Mesothelial cell of epicardium (in vitro differentiated cells): ENCODE results near the gene RCOR3. TPM values are rescaled to one million over a fixed set of nuclear protein-coding genes. Genes with fewer than 3 reads are reported as not detected.
"Not testable (repeated sequence)": the region's sequence is repeated elsewhere in the genome, so short reads cannot be mapped to it uniquely, and the experiment has no call there.

Experiments used
- DNase-seq, 2 experiments: peaks; one replicate each; pipeline ENCODE4 v3.0.0; 2021; ENCODE audit warnings: low spot score in 2 of 2; ENCODE audit not compliant: unreplicated experiment in 2 of 2
- H3K27ac Mint-ChIP-seq: 2 replicates; pipeline ENCODE4 v1.8.0; 2021; ENCODE audit warnings: mixed read lengths
- H3K27me3 Mint-ChIP-seq: 2 replicates; pipeline ENCODE4 v1.8.0; 2021; ENCODE audit warnings: low read depth, mixed read lengths
- H3K36me3 Mint-ChIP-seq: 2 replicates; pipeline ENCODE4 v1.8.0; 2021; ENCODE audit warnings: mixed read lengths
- H3K4me1 Mint-ChIP-seq: 2 replicates; pipeline ENCODE4 v1.8.0; 2021; ENCODE audit warnings: mixed read lengths
- H3K4me3 Mint-ChIP-seq: 2 replicates; pipeline ENCODE4 v1.8.0; 2021; ENCODE audit warnings: mild to moderate bottlenecking, moderate library complexity, mixed read lengths
- H3K9me3 Mint-ChIP-seq: 2 replicates; pipeline ENCODE4 v1.8.0; 2021; ENCODE audit warnings: mixed read lengths
- CTCF ChIP-seq: fragments of 200-600 bp; sonication (generic); IDR thresholded peaks from one replicate; pipeline ENCODE4 v1.5.0; 2021; ENCODE audit warnings: antibody characterized with exemption; ENCODE audit not compliant: unreplicated experiment
- total RNA-seq: library from RNA; stranded (reverse); gene quantifications from 3 replicates; pipeline ENCODE4 v1.2.1, GENCODE V29; 2021

Gene RCOR3
- total RNA-seq, 1 donor from 2014 or later: 78.7 TPM

DNA sequence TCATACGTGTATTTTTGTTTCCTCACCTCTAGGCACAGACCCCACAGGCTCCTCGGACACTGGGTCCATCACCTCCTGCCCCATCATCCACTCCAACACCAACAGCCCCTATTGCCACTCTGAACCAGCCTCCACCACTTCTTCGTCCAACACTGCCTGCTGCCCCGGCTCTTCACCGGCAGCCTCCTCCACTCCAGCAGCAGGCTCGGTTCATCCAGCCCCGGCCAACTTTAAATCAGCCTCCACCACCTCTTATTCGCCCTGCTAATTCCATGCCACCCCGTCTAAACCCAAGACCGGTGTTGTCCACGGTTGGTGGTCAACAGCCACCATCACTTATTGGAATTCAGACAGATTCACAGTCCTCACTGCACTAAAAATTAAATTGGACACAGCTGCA lies 54.2 kb downstream of the RCOR3 start:
- H3K9me3 Mint-ChIP-seq: no peaks in the 10 kb centered on the region
- H3K27me3 Mint-ChIP-seq: no peaks in the 10 kb centered on the region

DNA sequence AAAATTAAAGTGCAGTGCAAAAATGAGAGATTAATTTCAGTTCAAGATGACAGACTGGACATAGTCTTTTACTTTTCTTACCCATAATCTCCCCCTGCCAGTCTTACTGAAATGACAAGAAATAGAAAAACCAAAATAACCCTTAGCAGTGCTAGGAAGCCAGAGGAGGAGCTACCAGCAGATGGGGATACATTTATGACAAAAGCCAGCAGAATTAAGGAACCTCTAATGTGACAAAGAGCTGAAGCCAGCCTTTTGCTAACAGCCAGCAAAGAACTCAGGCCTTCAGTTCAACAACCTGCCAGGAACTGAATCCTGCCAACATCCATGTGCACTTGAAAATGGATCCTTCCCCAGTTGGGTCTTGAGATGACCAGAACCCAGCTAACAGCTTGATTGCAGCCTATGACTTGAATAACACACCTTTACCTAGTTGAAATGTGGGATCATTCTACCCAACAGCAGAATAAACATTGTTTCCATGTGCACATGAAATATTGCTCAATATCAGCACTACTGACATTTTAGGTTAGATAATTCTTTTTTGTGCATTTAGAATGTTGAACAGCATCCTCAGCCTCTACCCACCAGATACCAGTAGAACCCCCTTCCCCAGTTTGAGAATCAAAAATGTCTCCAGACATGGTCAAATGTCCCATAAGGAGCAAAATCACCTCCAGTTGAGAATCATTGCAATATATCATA lies 59.6 kb downstream of the RCOR3 start:
- no peak for TF ChIP-seq CTCF
- no peak for DNase-seq
- Mint-ChIP-seq H3K27me3 (no peaks in the 10 kb centered on the region), H3K4me3 (no peak overlapping the region), H3K9me3 (no peaks in the 10 kb centered on the region), H3K4me1 (no peaks in the 10 kb centered on the region), H3K36me3 (no peaks in the 10 kb centered on the region), H3K27ac (no peak overlapping the region)

More for the DNA sequence above, 54.2 kb downstream of the RCOR3 start:
- H3K4me1 Mint-ChIP-seq: no peaks in the 10 kb centered on the region
- H3K27ac Mint-ChIP-seq: no peak overlapping the region
- no peak for TF ChIP-seq CTCF
- H3K4me3 Mint-ChIP-seq: no peak overlapping the region
- DNase-seq: no peak
- H3K36me3 Mint-ChIP-seq: peaks cover 18% of the 10 kb centered on the region

GRCh38 chr1:211319892-211320291 lies 60.7 kb downstream of the RCOR3 start:
- Mint-ChIP-seq H3K27ac (no peak overlapping the region), H3K4me3 (no peak overlapping the region), H3K9me3 (no peaks in the 10 kb centered on the region), H3K4me1 (no peaks in the 10 kb centered on the region), H3K27me3 (no peaks in the 10 kb centered on the region), H3K36me3 (no peaks in the 10 kb centered on the region)
- DNase-seq: no peak
- no peak for TF ChIP-seq CTCF

GRCh38 chr1:211320980-211321379 lies 61.8 kb downstream of the RCOR3 start:
- Mint-ChIP-seq H3K9me3 (no peaks in the 10 kb centered on the region), H3K4me1 (no peaks in the 10 kb centered on the region), H3K27ac (no peak overlapping the region), H3K27me3 (no peaks in the 10 kb centered on the region), H3K36me3 (no peaks in the 10 kb centered on the region), H3K4me3 (no peak overlapping the region)
- no peak for TF ChIP-seq CTCF
- DNase-seq: no peak

DNA sequence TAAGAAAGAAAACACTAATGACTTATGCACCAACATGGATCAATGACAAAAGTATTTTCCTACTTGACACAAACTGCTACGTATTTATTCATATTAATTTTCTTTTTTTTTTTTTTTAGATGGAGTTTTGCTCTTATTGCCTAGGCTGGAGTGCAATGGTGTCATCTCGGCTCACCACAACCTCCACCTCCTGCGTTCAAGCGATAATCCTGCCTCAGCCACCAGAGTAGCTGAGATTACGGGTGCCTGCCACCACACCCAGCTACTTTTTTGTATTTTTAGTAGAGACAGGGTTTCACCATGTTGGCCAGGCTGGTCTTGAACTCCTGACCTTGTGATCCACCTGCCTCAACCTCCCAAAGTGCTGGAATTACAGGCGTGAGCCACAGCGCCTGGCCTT lies 62.5 kb downstream of the RCOR3 start:
- H3K27me3 Mint-ChIP-seq, H3K4me3 Mint-ChIP-seq, H3K36me3 Mint-ChIP-seq, H3K27ac Mint-ChIP-seq, H3K4me1 Mint-ChIP-seq, H3K9me3 Mint-ChIP-seq, DNase-seq: not testable (repeated sequence)

- peak; percentile 57 for TF ChIP-seq CTCF
- H3K9me3 Mint-ChIP-seq: no peaks in the 10 kb centered on the region
- DNase-seq: no peak
- no peak overlapping the region for H3K4me3 Mint-ChIP-seq
- H3K27me3 Mint-ChIP-seq: no peaks in the 10 kb centered on the region
- no peaks in the 10 kb centered on the region for H3K36me3 Mint-ChIP-seq
- H3K27ac Mint-ChIP-seq: no peak overlapping the region
- peaks cover 14% of the 10 kb centered on the region for H3K4me1 Mint-ChIP-seq
These were observed 64.2 kb downstream of the RCOR3 start for GRCh38 chr1:211323156-211324063.
